ENCODE measurements around the gene SYT9.

DNA sequence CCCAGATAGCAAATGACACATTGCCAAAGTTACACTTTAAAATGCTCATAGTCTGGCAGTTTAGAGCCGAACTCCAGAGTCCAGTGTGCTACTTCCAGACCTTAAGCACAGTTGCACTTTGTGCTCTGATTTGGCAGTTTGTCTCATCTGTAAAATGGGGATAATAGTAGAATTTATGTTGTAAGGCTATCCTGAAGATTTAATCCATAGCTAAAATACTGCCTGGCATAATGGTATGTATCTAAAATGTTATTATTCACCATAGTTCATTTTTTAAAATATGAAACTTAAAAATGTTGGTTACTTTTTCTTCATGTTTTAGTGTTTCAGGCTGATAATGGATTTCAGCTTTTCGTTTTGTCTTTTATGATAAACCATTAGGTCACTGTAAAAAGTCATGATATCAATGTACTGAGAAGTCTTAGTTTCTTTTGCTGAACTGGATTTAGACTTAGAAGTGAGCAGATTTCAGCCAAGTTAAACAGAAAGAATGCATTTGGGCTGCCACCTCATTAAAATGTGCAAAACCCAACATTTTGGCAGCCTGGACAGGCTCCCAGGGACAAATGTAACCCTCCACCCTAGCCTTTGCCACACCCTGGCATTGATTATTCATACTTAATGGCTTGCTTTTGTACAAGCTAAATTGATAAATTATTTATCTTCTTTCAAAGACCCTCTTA lies 234.5 kb downstream of the SYT9 start:
- TF ChIP-seq ESRRA (IDR thresholded peaks at IDR 0.05; ENCODE audit: borderline replicate concordance, low read depth) (no peak), TBL1XR1 (IDR thresholded peaks at IDR 0.05; ENCODE audit: low read length in 2 of 2) (no peak)
- TF ChIP-seq, protein P1, sequence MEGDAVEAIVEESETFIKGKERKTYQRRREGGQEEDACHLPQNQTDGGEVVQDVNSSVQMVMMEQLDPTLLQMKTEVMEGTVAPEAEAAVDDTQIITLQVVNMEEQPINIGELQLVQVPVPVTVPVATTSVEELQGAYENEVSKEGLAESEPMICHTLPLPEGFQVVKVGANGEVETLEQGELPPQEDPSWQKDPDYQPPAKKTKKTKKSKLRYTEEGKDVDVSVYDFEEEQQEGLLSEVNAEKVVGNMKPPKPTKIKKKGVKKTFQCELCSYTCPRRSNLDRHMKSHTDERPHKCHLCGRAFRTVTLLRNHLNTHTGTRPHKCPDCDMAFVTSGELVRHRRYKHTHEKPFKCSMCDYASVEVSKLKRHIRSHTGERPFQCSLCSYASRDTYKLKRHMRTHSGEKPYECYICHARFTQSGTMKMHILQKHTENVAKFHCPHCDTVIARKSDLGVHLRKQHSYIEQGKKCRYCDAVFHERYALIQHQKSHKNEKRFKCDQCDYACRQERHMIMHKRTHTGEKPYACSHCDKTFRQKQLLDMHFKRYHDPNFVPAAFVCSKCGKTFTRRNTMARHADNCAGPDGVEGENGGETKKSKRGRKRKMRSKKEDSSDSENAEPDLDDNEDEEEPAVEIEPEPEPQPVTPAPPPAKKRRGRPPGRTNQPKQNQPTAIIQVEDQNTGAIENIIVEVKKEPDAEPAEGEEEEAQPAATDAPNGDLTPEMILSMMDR (IDR thresholded peaks at IDR 0.05 in 2 of 3, conservative IDR thresholded peaks at IDR 0.05 in 1 of 3; ENCODE audit: insufficient read depth in 2 of 3, low read depth in 1 of 3, low read length in 3 of 3): no peak
